ENCODE measurements around the gene C14orf119. TPM values are rescaled to one million over a fixed set of nuclear protein-coding genes. Genes with fewer than 3 reads are reported as not detected.

Gene C14orf119
- total and polyA plus RNA-seq, 8 donors, result 52.6 to 67.6 (median 63.5) TPM

DNA sequence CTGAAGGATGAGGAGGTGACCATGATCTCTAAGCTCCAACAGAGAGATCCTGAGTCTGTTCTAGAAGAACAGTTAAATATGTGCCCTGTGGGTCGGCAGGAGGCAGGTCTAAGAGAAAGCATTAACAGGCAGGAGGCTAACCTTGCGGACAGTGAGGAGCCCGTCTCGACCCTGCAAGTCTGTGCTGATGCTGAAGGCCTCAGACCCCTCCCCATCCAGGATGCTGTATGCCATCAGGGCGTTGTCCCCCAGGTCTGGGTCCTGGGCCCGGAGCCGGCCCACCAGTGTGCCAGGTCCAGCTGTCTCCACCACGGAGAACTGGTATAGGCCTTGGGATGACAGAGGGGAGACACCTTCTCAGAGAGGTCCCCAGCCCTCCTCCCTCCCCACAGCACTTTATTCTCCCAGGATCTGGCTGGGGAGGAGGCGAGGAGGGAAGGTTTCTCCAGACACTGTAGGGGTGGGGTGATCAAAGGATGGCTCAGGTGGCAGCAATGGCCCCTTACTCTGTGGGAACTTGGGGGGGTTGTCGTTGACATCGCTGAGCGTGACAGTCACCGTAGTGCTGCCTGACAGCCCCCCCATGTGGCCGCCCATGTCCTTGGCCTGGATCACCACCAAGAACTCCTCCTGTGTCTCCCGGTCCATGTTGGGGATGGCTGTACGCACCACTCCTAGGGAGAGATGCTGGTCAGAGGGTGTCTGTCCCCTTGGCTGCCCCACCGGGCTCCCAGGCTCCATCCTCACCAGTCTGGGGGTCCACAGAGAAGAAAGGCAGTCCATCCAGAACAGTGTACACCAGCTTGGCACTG lies 41.1 kb upstream of the C14orf119 start:
- H3K4me3 ChIP-seq, result no peak overlapping the region
- TF ChIP-seq, protein P1, sequence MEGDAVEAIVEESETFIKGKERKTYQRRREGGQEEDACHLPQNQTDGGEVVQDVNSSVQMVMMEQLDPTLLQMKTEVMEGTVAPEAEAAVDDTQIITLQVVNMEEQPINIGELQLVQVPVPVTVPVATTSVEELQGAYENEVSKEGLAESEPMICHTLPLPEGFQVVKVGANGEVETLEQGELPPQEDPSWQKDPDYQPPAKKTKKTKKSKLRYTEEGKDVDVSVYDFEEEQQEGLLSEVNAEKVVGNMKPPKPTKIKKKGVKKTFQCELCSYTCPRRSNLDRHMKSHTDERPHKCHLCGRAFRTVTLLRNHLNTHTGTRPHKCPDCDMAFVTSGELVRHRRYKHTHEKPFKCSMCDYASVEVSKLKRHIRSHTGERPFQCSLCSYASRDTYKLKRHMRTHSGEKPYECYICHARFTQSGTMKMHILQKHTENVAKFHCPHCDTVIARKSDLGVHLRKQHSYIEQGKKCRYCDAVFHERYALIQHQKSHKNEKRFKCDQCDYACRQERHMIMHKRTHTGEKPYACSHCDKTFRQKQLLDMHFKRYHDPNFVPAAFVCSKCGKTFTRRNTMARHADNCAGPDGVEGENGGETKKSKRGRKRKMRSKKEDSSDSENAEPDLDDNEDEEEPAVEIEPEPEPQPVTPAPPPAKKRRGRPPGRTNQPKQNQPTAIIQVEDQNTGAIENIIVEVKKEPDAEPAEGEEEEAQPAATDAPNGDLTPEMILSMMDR (IDR thresholded peaks at IDR 0.05), result no peak
- intact Hi-C loops (cut with DNase I), result loop anchor here in 1 of 2 donors (10.0 kb wide), 1 partner anchor 69 kb away; the partner anchor contains the start of gene AJUBA
- H3K9me3 ChIP-seq, result no peaks in the 10 kb centered on the region
- no peak overlapping the region for H3K27ac ChIP-seq
- H3K36me3 ChIP-seq, result peaks cover 0 to 9% of the 10 kb centered on the region in 2 donors
- peaks cover 11 to 29% of the 10 kb centered on the region in 2 donors for H3K4me1 ChIP-seq
- no peak for ATAC-seq
- H3K27me3 ChIP-seq, result peaks cover 0 to 8% of the 10 kb centered on the region in 2 donors
- no peak for DNase-seq

DNA sequence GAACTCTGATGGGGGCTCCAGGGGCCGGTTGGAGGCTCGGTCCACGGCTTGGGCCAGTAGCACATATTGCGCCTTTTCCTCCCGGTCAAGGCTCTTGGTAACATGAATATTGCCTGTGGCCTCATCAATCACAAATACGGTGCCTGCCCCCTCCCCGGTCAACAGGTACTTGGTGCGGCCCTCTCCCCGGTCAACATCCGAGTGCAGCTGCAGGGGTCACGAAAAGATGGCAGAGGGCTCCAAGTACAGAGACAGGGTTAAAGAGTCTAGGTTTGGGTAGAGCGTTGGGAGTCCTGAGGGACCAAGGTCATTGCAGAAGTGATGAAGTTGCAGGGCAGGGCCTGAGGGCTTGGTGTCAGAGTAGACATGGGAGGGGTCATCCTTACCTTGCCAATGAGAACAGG lies 40.2 kb upstream of the C14orf119 start:
- Histone ChIP-seq H3K27me3 (peaks cover 0 to 8% of the 10 kb centered on the region in 2 donors), H3K4me3 (no peak overlapping the region), H3K27ac (no peak overlapping the region), H3K36me3 (peaks cover 0 to 18% of the 10 kb centered on the region in 2 donors), H3K9me3 (no peaks in the 10 kb centered on the region), H3K4me1 (peaks cover 11 to 29% of the 10 kb centered on the region in 2 donors)
- TF ChIP-seq, protein P1 (IDR thresholded peaks at IDR 0.05), result no peak
- ATAC-seq (no peak), DNase-seq (no peak)
- intact Hi-C loops (cut with DNase I), result loop anchor here (5.0 to 10.0 kb wide), 2 partner anchors 68 to 70 kb away; partner anchors contain the start of gene AJUBA (in 1 of the 2)

DNA sequence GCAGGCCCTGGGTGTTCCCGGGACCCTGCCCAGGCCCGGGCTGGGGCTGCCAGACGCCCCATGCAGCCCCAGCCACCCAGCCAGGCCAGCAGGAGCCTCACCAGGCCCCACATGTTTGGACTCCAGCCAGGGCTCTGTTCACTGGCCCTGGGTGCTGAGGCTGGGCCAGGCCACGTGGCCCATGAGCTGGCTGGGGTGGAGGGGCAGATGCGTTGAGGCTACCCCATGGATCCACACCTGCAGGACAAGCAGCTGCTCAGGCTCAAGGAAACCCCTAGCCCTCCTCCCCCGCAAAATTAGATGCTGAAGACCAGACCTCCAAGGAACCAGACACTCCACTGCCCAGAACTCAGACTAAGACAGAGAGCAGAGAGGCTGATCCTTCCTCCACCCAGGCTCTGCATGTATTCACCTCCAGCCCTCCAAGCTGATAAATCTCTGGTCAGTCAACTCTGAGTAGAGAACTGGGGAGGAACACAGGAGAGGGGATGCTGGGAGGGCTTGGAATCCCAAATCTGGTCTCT lies 39.6 kb upstream of the C14orf119 start:
- no peak for ATAC-seq
- Histone ChIP-seq H3K36me3 (peaks cover 0 to 24% of the 10 kb centered on the region in 2 donors), H3K4me1 (peaks cover 11 to 29% of the 10 kb centered on the region in 2 donors), H3K9me3 (no peaks in the 10 kb centered on the region), H3K4me3 (no peak overlapping the region), H3K27ac (no peak overlapping the region), H3K27me3 (peaks cover 0 to 8% of the 10 kb centered on the region in 2 donors)
- TF ChIP-seq, protein P1 (IDR thresholded peaks at IDR 0.05), result no peak
- no peak for DNase-seq
- intact Hi-C loops (cut with DNase I), result loop anchor here (5.0 to 10.0 kb wide), 2 partner anchors 68 to 71 kb away; partner anchors contain the start of gene AJUBA (in 1 of the 2)

DNA sequence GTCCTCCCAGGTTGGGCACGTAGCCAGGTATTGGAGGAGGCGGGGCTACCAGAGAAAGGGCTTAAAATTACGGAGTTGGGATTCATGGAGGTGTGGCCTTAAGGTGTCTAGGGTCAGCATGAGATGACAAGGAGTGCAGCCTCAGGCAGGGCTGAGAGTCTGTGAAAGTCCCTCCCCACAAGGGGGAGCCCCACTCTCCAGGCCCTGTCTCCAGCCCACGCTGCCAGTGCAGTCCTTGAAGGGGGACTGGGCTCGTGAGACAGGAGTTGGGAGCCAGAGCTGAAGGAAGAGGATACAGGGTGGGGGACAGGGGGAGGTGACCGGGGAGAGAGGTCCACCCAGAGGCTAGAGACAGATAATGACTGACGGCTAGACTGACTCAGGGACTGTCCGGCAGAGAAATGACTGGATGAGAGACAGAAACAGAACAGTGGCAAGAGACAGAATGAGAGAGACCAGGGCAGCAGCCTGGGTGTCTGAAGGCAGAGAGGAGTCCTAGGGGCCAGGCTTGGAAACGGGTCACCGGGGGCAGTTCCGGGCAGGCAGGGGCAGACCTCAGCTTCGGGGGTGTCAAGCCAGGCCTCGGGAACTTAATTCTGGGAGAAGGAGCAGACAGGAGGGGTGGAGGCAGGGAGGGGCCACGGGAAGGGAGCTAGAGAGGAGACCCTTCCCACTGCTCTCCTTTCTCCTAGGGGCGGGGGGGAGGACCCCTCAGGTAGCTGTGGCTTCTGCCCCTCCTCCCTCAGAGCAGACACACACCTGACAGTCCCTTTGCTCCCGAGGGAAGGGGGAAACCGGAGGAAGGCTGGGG lies 39.0 kb upstream of the C14orf119 start:
- intact Hi-C loops (cut with DNase I), result loop anchor here (5.0 to 10.0 kb wide), 2 partner anchors 69 to 72 kb away; partner anchors contain the start of gene AJUBA (in 1 of the 2)
- peaks cover 0 to 8% of the 10 kb centered on the region in 2 donors for H3K27me3 ChIP-seq
- H3K27ac ChIP-seq, result peak overlapping the region in 1 of 2 donors; percentile 37
- TF ChIP-seq, protein P1 (IDR thresholded peaks at IDR 0.05), result peak; percentile 44 to 66
- DNase-seq (peak in 3 of 4 donors; percentile 47 to 88 (median 73)), ATAC-seq (peak; percentile 66)
- peak overlapping the region; percentile 62 to 67 for H3K4me3 ChIP-seq
- H3K9me3 ChIP-seq, result no peaks in the 10 kb centered on the region
- peaks cover 11 to 29% of the 10 kb centered on the region in 2 donors for H3K4me1 ChIP-seq
- H3K36me3 ChIP-seq, result peaks cover 0 to 30% of the 10 kb centered on the region in 2 donors

All from left lung (tissue), 10 donors.